Fibroblast of skin of abdomen (primary cell): ENCODE measurements around the gene PIK3R1.
A peak's percentile ranks its signal among the peaks of the same experiment; 100 is the strongest.

Source experiments
- DNase-seq: peaks from one replicate; pipeline ENCODE4 v3.0.0-alpha.2; 2013

Gene PIK3R1

GRCh38 chr5:68299105-68299504 lies 83.5 kb downstream of the PIK3R1 start:
- no peak for DNase-seq

- no peak for DNase-seq
Observed at GRCh38 chr5:68299575-68299974, 84.0 kb downstream of the PIK3R1 start.

GRCh38 chr5:68303038-68303738 lies 87.6 kb downstream of the PIK3R1 start:
- no peak for DNase-seq

- no peak for DNase-seq
Observed at GRCh38 chr5:68303754-68304420, 88.3 kb downstream of the PIK3R1 start.

- peak; percentile 72 for DNase-seq
Observed at GRCh38 chr5:68304421-68305052, 89.0 kb downstream of the PIK3R1 start.

- no peak for DNase-seq
Observed at GRCh38 chr5:68305223-68305870, 89.8 kb downstream of the PIK3R1 start.

GRCh38 chr5:68306361-68307014 lies 90.9 kb downstream of the PIK3R1 start:
- DNase-seq: no peak

GRCh38 chr5:68313336-68313735 lies 97.8 kb downstream of the PIK3R1 start:
- DNase-seq: no peak

GRCh38 chr5:68314465-68314864 lies 98.9 kb downstream of the PIK3R1 start:
- DNase-seq: no peak

- DNase-seq: no peak
Observed at GRCh38 chr5:68315679-68316271, 100.2 kb downstream of the PIK3R1 start.

- DNase-seq: no peak
Observed at GRCh38 chr5:68316469-68316868, 100.9 kb downstream of the PIK3R1 start.

- DNase-seq: no peak
Observed at GRCh38 chr5:68317646-68318045, 102.1 kb downstream of the PIK3R1 start.

GRCh38 chr5:68318955-68319705 lies 103.6 kb downstream of the PIK3R1 start:
- peak; percentile 66 for DNase-seq

- DNase-seq: no peak
Observed at GRCh38 chr5:68319706-68320412, 104.3 kb downstream of the PIK3R1 start.

- DNase-seq: no peak
Observed at GRCh38 chr5:68320413-68320986, 104.9 kb downstream of the PIK3R1 start.

GRCh38 chr5:68325065-68325580 lies 109.6 kb downstream of the PIK3R1 start:
- no peak for DNase-seq

GRCh38 chr5:68329554-68330255 lies 114.1 kb downstream of the PIK3R1 start:
- DNase-seq: no peak

GRCh38 chr5:68330574-68330973 lies 115.0 kb downstream of the PIK3R1 start:
- DNase-seq: peak; percentile 48
